CD4-positive, alpha-beta memory T cell (primary cell): ENCODE data around the gene SPIN3. TPM values are rescaled to one million over a fixed set of nuclear protein-coding genes. Genes with fewer than 3 reads are reported as not detected.

Source experiments
- CTCF ChIA-PET: fragments of 350-600 bp; sonication (Branson Sonifier 250); formaldehyde crosslinking; loops from one replicate; lab custom pipeline; 2021; ENCODE audit warnings: inconsistent platforms; ENCODE audit not compliant: partially characterized antibody; lab: Charles Lee
- POLR2A ChIA-PET: fragments of 350-600 bp; sonication (Branson Sonifier 250); formaldehyde crosslinking; loops from one replicate; lab custom pipeline; 2021; ENCODE audit not compliant: partially characterized antibody; lab: Charles Lee
- DNase-seq, 5 donors: peaks; one replicate each; pipeline versions ENCODE4 v3.0.0 to v3.0.0-alpha.2; 2020 to 2022; ENCODE audit warnings: mixed read lengths in 1 of 5
- H3K27ac ChIP-seq: one replicate; pipeline ENCODE4 v1.7.0; 2013; ENCODE audit warnings: low read depth, low read length
- H3K27me3 ChIP-seq: 2 replicates; pipeline ENCODE4 v1.7.0; 2013; ENCODE audit warnings: mild to moderate bottlenecking, low read length, moderate library complexity; ENCODE audit not compliant: insufficient read depth
- H3K36me3 ChIP-seq: 2 replicates; pipeline ENCODE4 v1.7.0; 2013; ENCODE audit warnings: mild to moderate bottlenecking, low read length, moderate library complexity; ENCODE audit not compliant: insufficient read depth
- H3K4me1 ChIP-seq: 2 replicates; pipeline ENCODE4 v1.7.0; 2013; ENCODE audit warnings: mild to moderate bottlenecking, low read length, moderate library complexity; ENCODE audit not compliant: insufficient read depth
- H3K4me3 ChIP-seq, 2 donors: one replicate each; pipeline ENCODE4 v1.7.0; 2013; ENCODE audit warnings: low read length in 2 of 2, mild to moderate bottlenecking in 1 of 2
- H3K9me3 ChIP-seq, 2 donors: one replicate each; pipeline ENCODE4 v1.7.0; 2013; ENCODE audit warnings: low read length in 2 of 2, control low read depth in 1 of 2; ENCODE audit not compliant: control insufficient read depth in 1 of 2
- H3K27ac Mint-ChIP-seq, 7 donors: one replicate each; pipeline ENCODE4 v1.8.0; 2020 to 2021; ENCODE audit warnings: mixed read lengths in 7 of 7, mild to moderate bottlenecking in 6 of 7, inconsistent platforms in 3 of 7, moderate library complexity in 3 of 7
- H3K27me3 Mint-ChIP-seq, 2 donors: one replicate each; pipeline ENCODE4 v1.8.0; 2020 to 2021; ENCODE audit warnings: mixed read lengths in 2 of 2
- H3K36me3 Mint-ChIP-seq, 2 donors: one replicate each; pipeline ENCODE4 v1.8.0; 2020 to 2021; ENCODE audit warnings: mixed read lengths in 2 of 2, inconsistent platforms in 1 of 2, mild to moderate bottlenecking in 1 of 2
- H3K4me1 Mint-ChIP-seq, 4 donors: one replicate each; pipeline ENCODE4 v1.8.0; 2020 to 2021; ENCODE audit warnings: mixed read lengths in 4 of 4, mild to moderate bottlenecking in 1 of 4
- H3K4me3 Mint-ChIP-seq, 8 donors: one replicate each; pipeline ENCODE4 v1.8.0; 2020 to 2021; ENCODE audit warnings: mixed read lengths in 8 of 8, mild to moderate bottlenecking in 7 of 8, moderate library complexity in 6 of 8, inconsistent platforms in 3 of 8
- H3K9me3 Mint-ChIP-seq, 8 donors: one replicate each; pipeline ENCODE4 v1.8.0; 2020 to 2021; ENCODE audit warnings: mixed read lengths in 8 of 8, mild to moderate bottlenecking in 5 of 8, inconsistent platforms in 3 of 8, moderate library complexity in 1 of 8
- intact Hi-C: fragments of 100-400 bp; cut with micrococcal nuclease; formaldehyde crosslinking; loops from one replicate; pipeline ENCODE4 v1.15.1; 2023
- polyA plus RNA-seq, 2 donors: library from polyadenylated mRNA; unstranded; fragments of 300-500 nt; fragmentation: Illumina TruSeq; gene quantifications; one replicate each; pipeline ENCODE4 v1.2.3, GENCODE V29; 2021
- total RNA-seq, 2 experiments: library from RNA; stranded (reverse); gene quantifications; one replicate each; pipeline ENCODE4 v1.2.3, GENCODE V29; 2021

SPIN3 gene
- total and polyA plus RNA-seq, 4 experiments from 2014 or later: 4.0 to 23.1 (median 16.0) TPM

GRCh38 chrX:56978172-56978571 lies 17.2 kb downstream of the SPIN3 start:
- Histone ChIP-seq H3K9me3 (no peaks in the 10 kb centered on the region), H3K4me1 (no peaks in the 10 kb centered on the region), H3K4me3 (no peak overlapping the region), H3K27ac (no peak overlapping the region), H3K27me3 (no peaks in the 10 kb centered on the region), H3K36me3 (no peaks in the 10 kb centered on the region)
- peaks cover 3 to 18% of the 10 kb centered on the region in 2 donors for H3K36me3 Mint-ChIP-seq
- H3K27ac Mint-ChIP-seq: peak overlapping the region in 3 of 7 donors; percentile 16 to 67 (median 51)
- intact Hi-C loops: loop anchor here (1.0 to 2.0 kb wide), 3 partner anchors 175 to 697 kb away; partner anchors contain the start of gene NBDY
- no peaks in the 10 kb centered on the region for H3K27me3 Mint-ChIP-seq
- H3K9me3 Mint-ChIP-seq: no peaks in the 10 kb centered on the region
- DNase-seq: peak; percentile 51 to 60 (median 59)
- peaks cover 0 to 4% (median 1%) of the 10 kb centered on the region in 4 donors for H3K4me1 Mint-ChIP-seq
- H3K4me3 Mint-ChIP-seq: no peak overlapping the region
- CTCF ChIA-PET: interaction anchor here (0.8 to 2.5 kb wide), 19 partner anchors 8 to 1048 kb away, joined by 3 to 23 read pairs (median 5); partner anchors contain the start of genes NBDY, SPIN2B and SPIN3
- POLR2A ChIA-PET: interaction anchor here (0.7 to 1.3 kb wide), 4 partner anchors 15 to 248 kb away, joined by 3 to 4 read pairs (median 3); no protein-coding TSS in a partner anchor

GRCh38 chrX:56975611-56976010 lies 19.7 kb downstream of the SPIN3 start:
- Mint-ChIP-seq H3K36me3 (peaks cover 3 to 15% of the 10 kb centered on the region in 2 donors), H3K4me1 (peaks cover 0 to 4% (median 1%) of the 10 kb centered on the region in 4 donors), H3K27me3 (no peaks in the 10 kb centered on the region), H3K4me3 (no peak overlapping the region), H3K9me3 (no peaks in the 10 kb centered on the region), H3K27ac (no peak overlapping the region)
- Histone ChIP-seq H3K4me3 (no peak overlapping the region), H3K27me3 (no peaks in the 10 kb centered on the region), H3K36me3 (no peaks in the 10 kb centered on the region), H3K4me1 (no peaks in the 10 kb centered on the region), H3K9me3 (no peaks in the 10 kb centered on the region), H3K27ac (no peak overlapping the region)
- intact Hi-C loops: no loop called here
- DNase-seq: no peak
- ChIA-PET CTCF (no interaction called here), POLR2A (no interaction called here)

- ChIA-PET POLR2A (no interaction called here), CTCF (no interaction called here)
- Histone ChIP-seq H3K27ac (no peak overlapping the region), H3K27me3 (no peaks in the 10 kb centered on the region), H3K4me1 (no peaks in the 10 kb centered on the region), H3K9me3 (no peaks in the 10 kb centered on the region), H3K36me3 (no peaks in the 10 kb centered on the region), H3K4me3 (no peak overlapping the region)
- H3K4me1 Mint-ChIP-seq: peaks cover 0 to 4% (median 1%) of the 10 kb centered on the region in 4 donors
- no peak for DNase-seq
- H3K36me3 Mint-ChIP-seq: peaks cover 3 to 13% of the 10 kb centered on the region in 2 donors
- intact Hi-C loops: no loop called here
- no peak overlapping the region for H3K4me3 Mint-ChIP-seq
- no peak overlapping the region for H3K27ac Mint-ChIP-seq
- no peaks in the 10 kb centered on the region for H3K9me3 Mint-ChIP-seq
- no peaks in the 10 kb centered on the region for H3K27me3 Mint-ChIP-seq
Observed at GRCh38 chrX:56974408-56974807, 20.9 kb downstream of the SPIN3 start.

GRCh38 chrX:56969559-56969958 lies 25.8 kb downstream of the SPIN3 start:
- intact Hi-C loops: no loop called here
- H3K27me3 Mint-ChIP-seq: no peaks in the 10 kb centered on the region
- no peaks in the 10 kb centered on the region for H3K27me3 ChIP-seq
- H3K9me3 Mint-ChIP-seq: no peaks in the 10 kb centered on the region
- CTCF ChIA-PET: interaction anchor here (1.0 kb wide), 1 partner anchor 9 kb away, joined by 5 read pairs; no protein-coding TSS in a partner anchor
- peaks cover 0 to under 1% (median 0%) of the 10 kb centered on the region in 4 donors for H3K4me1 Mint-ChIP-seq
- no peaks in the 10 kb centered on the region for H3K9me3 ChIP-seq
- peaks cover 0 to 8% of the 10 kb centered on the region in 2 donors for H3K36me3 Mint-ChIP-seq
- POLR2A ChIA-PET: no interaction called here
- H3K4me1 ChIP-seq: no peaks in the 10 kb centered on the region
- no peak for DNase-seq
- H3K27ac ChIP-seq: no peak overlapping the region
- H3K36me3 ChIP-seq: no peaks in the 10 kb centered on the region
- H3K4me3 Mint-ChIP-seq: no peak overlapping the region
- H3K4me3 ChIP-seq: no peak overlapping the region
- no peak overlapping the region for H3K27ac Mint-ChIP-seq

- no peak overlapping the region for H3K4me3 ChIP-seq
- no peak for DNase-seq
- Mint-ChIP-seq H3K36me3 (peaks cover 0 to 8% of the 10 kb centered on the region in 2 donors), H3K27me3 (no peaks in the 10 kb centered on the region), H3K4me1 (peaks cover 0 to 7% (median 2%) of the 10 kb centered on the region in 4 donors), H3K27ac (no peak overlapping the region), H3K4me3 (no peak overlapping the region), H3K9me3 (no peaks in the 10 kb centered on the region)
- peaks cover under 1% of the 10 kb centered on the region for H3K4me1 ChIP-seq
- no peak overlapping the region for H3K27ac ChIP-seq
- intact Hi-C loops: no loop called here
- no peaks in the 10 kb centered on the region for H3K27me3 ChIP-seq
- H3K9me3 ChIP-seq: no peaks in the 10 kb centered on the region
- H3K36me3 ChIP-seq: no peaks in the 10 kb centered on the region
- ChIA-PET CTCF (no interaction called here), POLR2A (no interaction called here)
Observed at GRCh38 chrX:56968980-56969379, 26.4 kb downstream of the SPIN3 start.

- POLR2A ChIA-PET: no interaction called here
- CTCF ChIA-PET: no interaction called here
- Mint-ChIP-seq H3K4me3 (peak overlapping the region in 2 of 8 donors; percentile 4 to 60), H3K4me1 (peaks cover 5 to 18% (median 6%) of the 10 kb centered on the region in 4 donors), H3K36me3 (peaks cover 6% of the 10 kb centered on the region in 2 donors), H3K27me3 (no peaks in the 10 kb centered on the region), H3K27ac (peak overlapping the region in 3 of 7 donors; percentile 2 to 88 (median 2)), H3K9me3 (peaks cover 0 to 4% (median 0%) of the 10 kb centered on the region in 8 donors)
- Histone ChIP-seq H3K4me3 (no peak overlapping the region), H3K27me3 (no peaks in the 10 kb centered on the region), H3K9me3 (no peaks in the 10 kb centered on the region), H3K36me3 (no peaks in the 10 kb centered on the region), H3K4me1 (peaks cover 7% of the 10 kb centered on the region), H3K27ac (no peak overlapping the region)
- peak in 4 of 5 donors; percentile 27 to 47 (median 35) for DNase-seq
- intact Hi-C loops: no loop called here
Observed at GRCh38 chrX:56963377-56963776, 32.0 kb downstream of the SPIN3 start.

GRCh38 chrX:56947699-56948098 lies 47.6 kb downstream of the SPIN3 start:
- Histone ChIP-seq H3K4me1 (no peaks in the 10 kb centered on the region), H3K9me3 (no peaks in the 10 kb centered on the region), H3K36me3 (no peaks in the 10 kb centered on the region), H3K27me3 (no peaks in the 10 kb centered on the region), H3K4me3 (no peak overlapping the region), H3K27ac (no peak overlapping the region)
- Mint-ChIP-seq H3K27me3 (no peaks in the 10 kb centered on the region), H3K9me3 (peaks cover 0 to 24% (median 14%) of the 10 kb centered on the region in 8 donors), H3K36me3 (peaks cover 0 to 1% of the 10 kb centered on the region in 2 donors), H3K4me1 (no peaks in the 10 kb centered on the region), H3K27ac (no peak overlapping the region), H3K4me3 (no peak overlapping the region)
- POLR2A ChIA-PET: no interaction called here
- DNase-seq: no peak
- intact Hi-C loops: no loop called here
- CTCF ChIA-PET: no interaction called here
